ENCODE measurements around the gene CITED4.

DNA sequence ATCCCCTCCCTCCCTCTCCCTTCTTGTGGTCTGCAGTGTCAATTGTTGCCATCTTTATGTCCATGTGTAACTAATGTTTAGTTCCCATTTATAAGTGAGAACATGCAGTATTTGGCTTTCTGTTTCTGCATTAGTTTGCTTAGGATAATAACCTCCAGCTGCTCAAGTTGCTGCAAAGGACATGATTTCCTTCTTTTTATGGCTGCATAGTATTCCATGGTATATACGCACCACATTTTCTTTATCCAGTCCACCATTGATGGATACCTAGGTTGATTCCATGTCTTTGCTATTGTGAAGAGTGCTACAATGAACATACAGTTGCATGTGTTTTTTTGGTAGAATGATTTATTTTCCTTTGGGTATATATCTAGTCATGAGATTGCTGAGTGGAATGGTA is 16.3 kb downstream of the CITED4 start:
- no peak for TF ChIP-seq CTCF (IDR thresholded peaks at IDR 0.05)
- no peak for TF ChIP-seq POLR2A (IDR thresholded peaks at IDR 0.05)
- TF ChIP-seq EP300 (IDR thresholded peaks at IDR 0.05) = no peak

Data from suprapubic skin (tissue), 3 donors.